H54 (cell line): ENCODE data around the gene GNA12.

Experiments used
- DNase-seq: peaks from one replicate; pipeline ENCODE4 v3.0.0; 2011; ENCODE audit warnings: low spot score, mixed read lengths; ENCODE audit not compliant: insufficient read length
- FAIRE-seq: peaks from 3 replicates; lab custom pipeline; 2011; peaks lifted over from hg19 to GRCh38; lab: Jason Lieb, UNC
- POLR2A ChIP-seq: IDR thresholded peaks from 2 replicates; pipeline ENCODE4 v1.6.1; 2011; ENCODE audit warnings: low read depth, mild to moderate bottlenecking, low read length

GNA12 gene

GRCh38 chr7:2812831-2813230 lies 31.3 kb downstream of the GNA12 start:
- FAIRE-seq: no peak
- no peak for DNase-seq
- TF ChIP-seq POLR2A: no peak

GRCh38 chr7:2812114-2812487 lies 32.0 kb downstream of the GNA12 start:
- no peak for TF ChIP-seq POLR2A
- FAIRE-seq: no peak
- no peak for DNase-seq

- FAIRE-seq: no peak
- DNase-seq: no peak
- TF ChIP-seq POLR2A: no peak
These were observed 32.5 kb downstream of the GNA12 start for GRCh38 chr7:2811476-2812113.

DNA sequence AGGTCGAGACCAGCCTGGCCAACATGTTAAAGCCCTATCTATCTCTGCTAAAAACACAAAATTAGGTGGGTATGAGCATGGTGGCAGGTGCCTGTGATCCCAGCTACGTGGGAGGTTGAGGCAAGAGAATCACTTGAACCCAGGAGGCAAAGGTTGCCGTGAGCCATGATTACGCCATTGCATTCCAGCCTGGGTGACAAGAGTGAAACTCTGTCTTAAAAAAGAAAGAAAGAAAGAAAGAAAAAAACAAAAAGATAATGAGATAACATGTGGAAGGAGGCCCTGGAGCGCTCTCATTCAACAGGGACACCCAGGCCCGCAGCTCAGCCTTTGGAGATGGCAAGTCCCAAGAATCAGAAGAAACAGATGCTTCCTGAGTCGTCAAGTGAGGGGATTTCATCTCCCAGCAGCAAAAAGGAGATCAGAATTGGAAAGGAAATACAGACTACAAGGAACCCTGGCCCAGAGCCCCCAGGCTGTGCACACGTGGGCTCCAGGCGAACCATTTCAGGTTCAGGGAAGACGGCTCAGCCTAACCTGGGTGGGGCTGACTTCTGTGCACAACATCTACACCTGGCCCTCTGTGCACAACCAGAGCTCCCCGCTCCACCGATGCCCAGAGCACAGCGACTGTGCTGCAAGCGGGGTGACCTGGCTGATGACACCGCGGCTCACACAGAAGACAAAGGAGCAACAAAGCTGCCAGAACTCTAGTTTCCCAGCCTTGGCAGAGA lies 33.3 kb downstream of the GNA12 start:
- no peak for TF ChIP-seq POLR2A
- FAIRE-seq: no peak
- DNase-seq: no peak

- FAIRE-seq: no peak
- no peak for TF ChIP-seq POLR2A
- DNase-seq: no peak
These were observed 34.0 kb downstream of the GNA12 start for GRCh38 chr7:2809903-2810625.

GRCh38 chr7:2808891-2809665 lies 35.0 kb downstream of the GNA12 start:
- DNase-seq (no peak), FAIRE-seq (no peak)
- no peak for TF ChIP-seq POLR2A

- DNase-seq (no peak), FAIRE-seq (no peak)
- no peak for TF ChIP-seq POLR2A
These were observed 36.0 kb downstream of the GNA12 start for GRCh38 chr7:2807845-2808772.

DNA sequence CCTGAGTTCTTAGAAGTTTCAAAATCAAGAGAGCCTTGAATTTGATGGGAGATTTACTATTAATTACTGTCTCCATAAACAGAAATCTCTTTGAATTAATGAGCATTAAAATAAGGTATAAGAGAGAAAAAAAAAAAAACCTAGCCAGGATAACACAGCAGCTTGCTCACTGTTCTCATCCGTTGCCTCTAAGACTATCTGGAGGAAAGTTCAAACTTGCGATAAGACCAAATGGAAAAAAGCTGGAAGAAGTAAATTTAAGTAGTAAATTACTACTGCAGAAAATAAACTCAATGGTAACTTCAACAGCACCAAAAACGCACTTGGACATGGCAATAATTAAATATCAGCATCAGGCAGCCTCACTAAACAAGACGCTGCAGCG lies 36.7 kb downstream of the GNA12 start:
- TF ChIP-seq POLR2A: no peak
- FAIRE-seq: no peak
- no peak for DNase-seq

DNA sequence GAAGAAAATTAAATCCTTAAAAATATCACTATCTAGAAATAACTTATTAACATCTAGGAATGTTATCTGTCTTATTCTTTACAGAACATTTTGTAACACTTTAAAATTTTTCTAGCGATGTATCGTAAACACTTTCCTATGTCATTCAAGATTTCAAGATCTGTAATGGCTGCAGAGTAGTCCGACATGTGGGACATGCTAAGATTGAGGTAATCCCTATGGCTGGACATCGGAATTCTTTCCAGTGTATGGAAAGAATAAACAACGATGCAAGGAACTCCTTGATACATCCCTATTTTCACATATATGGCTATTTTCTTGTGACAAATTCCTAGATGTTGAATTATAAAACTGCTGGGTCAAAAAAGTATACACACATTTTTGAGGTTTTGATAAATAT lies 37.5 kb downstream of the GNA12 start:
- DNase-seq: no peak
- FAIRE-seq: no peak

DNA sequence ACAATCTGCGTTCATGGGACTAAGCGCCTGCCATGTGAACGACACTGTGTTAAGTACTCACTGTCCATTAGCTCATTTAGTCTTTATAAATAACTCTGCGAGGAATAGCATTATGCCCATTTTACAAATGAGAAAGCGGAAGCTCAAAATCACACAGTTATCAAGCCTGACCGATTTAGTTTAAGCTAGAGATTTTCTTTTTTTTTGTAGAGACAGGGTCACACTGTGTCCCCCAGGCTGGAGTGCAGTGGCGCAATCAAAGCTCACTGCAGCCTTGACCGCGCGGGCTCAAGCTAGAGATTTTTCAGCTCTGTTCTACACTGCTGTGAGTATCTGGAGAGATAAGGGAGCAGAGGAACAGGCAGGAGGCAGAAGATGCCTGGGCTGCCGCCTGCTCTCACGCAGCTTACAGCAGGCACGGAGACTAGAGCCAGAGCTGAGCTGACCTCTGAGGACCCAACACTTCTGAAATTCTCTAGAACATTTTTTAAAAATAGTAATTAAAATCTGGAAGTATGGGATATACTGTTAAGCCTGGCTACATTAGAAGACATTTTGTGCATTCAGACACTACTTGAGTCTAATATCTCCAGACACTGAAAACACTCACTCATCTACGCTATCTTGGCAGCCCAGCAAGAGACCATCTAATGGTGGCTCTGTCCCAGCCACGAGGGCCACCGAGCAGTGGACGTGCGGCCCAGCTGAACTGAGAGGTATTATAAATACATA lies 38.7 kb downstream of the GNA12 start:
- DNase-seq: no peak
- FAIRE-seq: no peak
- no peak for TF ChIP-seq POLR2A

More for the DNA sequence above, 37.5 kb downstream of the GNA12 start:
- no peak for TF ChIP-seq POLR2A

GRCh38 chr7:2804227-2804763 lies 39.8 kb downstream of the GNA12 start:
- no peak for TF ChIP-seq POLR2A
- DNase-seq (no peak), FAIRE-seq (no peak)

DNA sequence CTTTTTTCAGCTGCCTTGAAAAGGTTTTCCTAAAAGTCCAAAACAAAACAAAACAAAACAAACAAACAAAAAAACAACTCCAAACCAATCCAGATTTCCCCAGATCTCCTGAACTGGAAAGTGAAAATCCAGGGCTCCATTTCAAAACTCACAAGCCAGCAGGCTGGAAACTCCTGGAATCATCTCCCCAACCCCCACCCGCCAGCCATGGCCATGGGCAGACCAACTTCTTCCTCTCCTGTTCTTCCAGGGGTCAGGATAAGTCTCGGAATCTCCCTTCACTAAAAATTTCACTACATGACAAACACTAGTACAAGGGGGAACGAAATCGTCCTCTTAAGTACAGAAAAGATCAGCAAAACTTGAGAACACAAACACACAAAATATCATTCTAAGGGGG lies 40.4 kb downstream of the GNA12 start:
- DNase-seq (no peak), FAIRE-seq (no peak)
- no peak for TF ChIP-seq POLR2A
